GM19463 (cell line): ENCODE data around the gene HAGH.

Experiments
- ATAC-seq: cut with Tn5 transposase; IDR thresholded peaks from one replicate; pipeline ENCODE4 v1.9.1; 2021; ENCODE audit warnings: mild to moderate bottlenecking, moderate library complexity; ENCODE audit not compliant: unreplicated experiment

Gene HAGH

GRCh38 chr16:1832838-1833454, 6.3 kb upstream of the HAGH start:
- no peak for ATAC-seq

GRCh38 chr16:1831186-1832075, 4.8 kb upstream of the HAGH start:
- no peak for ATAC-seq

- no peak for ATAC-seq
Observed at GRCh38 chr16:1830213-1830612, 3.6 kb upstream of the HAGH start.

- no peak for ATAC-seq
Observed at GRCh38 chr16:1828645-1829410, 2.2 kb upstream of the HAGH start.

GRCh38 chr16:1825864-1826690, 548 bp downstream of the HAGH start:
- peak; percentile 45 for ATAC-seq

GRCh38 chr16:1825381-1825863, 1.2 kb downstream of the HAGH start:
- ATAC-seq = no peak

- no peak for ATAC-seq
Observed at GRCh38 chr16:1823821-1824220, 2.8 kb downstream of the HAGH start.

- ATAC-seq = no peak
Observed at GRCh38 chr16:1822801-1823200, 3.8 kb downstream of the HAGH start.

GRCh38 chr16:1821861-1822611, 4.6 kb downstream of the HAGH start:
- no peak for ATAC-seq

- ATAC-seq = no peak
Observed at GRCh38 chr16:1820946-1821290, 5.7 kb downstream of the HAGH start.

GRCh38 chr16:1820096-1820945, 6.3 kb downstream of the HAGH start:
- no peak for ATAC-seq

- no peak for ATAC-seq
Observed at GRCh38 chr16:1819611-1820010, 7.0 kb downstream of the HAGH start.

GRCh38 chr16:1818873-1819525, 7.6 kb downstream of the HAGH start:
- no peak for ATAC-seq

- ATAC-seq = no peak
Observed at GRCh38 chr16:1818204-1818872, 8.3 kb downstream of the HAGH start.

GRCh38 chr16:1817716-1818115, 8.9 kb downstream of the HAGH start:
- ATAC-seq = no peak

GRCh38 chr16:1817276-1817589, 9.4 kb downstream of the HAGH start:
- no peak for ATAC-seq

GRCh38 chr16:1816396-1817275, 10.0 kb downstream of the HAGH start:
- no peak for ATAC-seq
